ENCODE results near the gene ATP9A. TPM values are rescaled to one million over a fixed set of nuclear protein-coding genes. Genes with fewer than 3 reads are reported as not detected.

The ATP9A gene
- total RNA-seq, 1 experiment from 2014 or later = 16.8 TPM

DNA sequence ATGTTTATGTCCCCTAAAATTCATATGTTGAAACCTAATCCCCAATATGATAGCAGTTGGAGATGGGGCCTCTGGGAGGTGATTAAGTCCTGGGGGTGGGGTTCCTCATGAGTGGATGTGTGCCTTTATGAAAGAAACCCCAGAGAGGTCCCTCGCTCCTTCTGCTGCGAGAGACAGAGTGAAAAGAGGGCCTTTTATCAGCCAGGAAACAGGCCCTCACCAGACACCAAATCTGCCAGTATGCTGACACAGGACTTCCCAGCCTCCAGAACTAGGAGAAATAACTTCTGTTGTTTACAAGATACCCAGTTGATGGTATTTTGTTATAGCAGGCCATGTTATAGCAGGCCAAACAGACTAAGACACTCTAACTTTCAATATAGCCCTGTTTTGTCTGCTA is 124.8 kb downstream of the ATP9A start (continued):
- TF ChIP-seq FOSL1 (IDR thresholded peaks at IDR 0.05; ENCODE audit: low read depth) (no peak), SRF (IDR thresholded peaks at IDR 0.05; ENCODE audit: low read depth) (no peak), POLR2AphosphoS5 (IDR thresholded peaks at IDR 0.05; ENCODE audit: low read depth, low read length) (no peak), YY1 (IDR thresholded peaks at IDR 0.05; ENCODE audit: extremely low read depth, insufficient replicate concordance, low read depth, low read length) (no peak), EGR1 (IDR thresholded peaks at IDR 0.05; ENCODE audit: low read depth) (no peak), POLR2A (IDR thresholded peaks at IDR 0.05; ENCODE audit: borderline replicate concordance, extremely low read depth, insufficient read depth, insufficient read length) (no peak), ELF1 (IDR thresholded peaks at IDR 0.05; ENCODE audit: borderline replicate concordance, low read depth) (no peak), ZNF274 (IDR thresholded peaks at IDR 0.05; ENCODE audit: low read depth, low read length) (no peak)

DNA sequence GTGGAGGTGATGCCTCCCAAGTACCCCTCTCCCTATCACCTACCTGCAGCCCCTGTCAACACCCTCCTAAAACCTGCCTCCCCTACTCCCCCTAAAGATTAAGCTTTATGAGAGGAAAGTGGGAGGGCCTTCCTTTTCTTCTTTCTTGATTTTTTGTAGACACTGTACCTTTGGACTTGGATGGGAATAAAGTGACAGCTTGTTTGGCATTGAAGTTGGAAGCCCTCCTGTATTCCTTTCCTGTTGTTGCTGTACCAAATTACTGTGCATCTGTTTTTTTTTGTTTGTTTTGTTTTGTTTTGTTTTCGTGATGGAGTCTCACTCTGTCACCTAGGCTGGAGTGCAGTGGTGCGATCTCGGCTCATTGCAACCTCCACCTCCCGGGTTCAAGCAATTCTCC is 126.3 kb downstream of the ATP9A start:
- Histone ChIP-seq H4K20me1 (ENCODE audit: insufficient read depth) (no peaks in the 10 kb centered on the region), H3K4me2 (ENCODE audit: low read length) (no peak overlapping the region), H3K27me3 (ENCODE audit: insufficient read depth, low read length) (no peaks in the 10 kb centered on the region), H3K79me2 (ENCODE audit: insufficient read depth, low read length) (no peaks in the 10 kb centered on the region), H3K4me1 (ENCODE audit: control insufficient read depth in 1 of 2, insufficient read depth in 2 of 2, low read length in 2 of 2) (peaks cover 3 to 28% of the 10 kb centered on the region in 2 experiments; a peak in 3 of 4 replicates), H3K27ac (ENCODE audit: low read depth, low read length) (no peak overlapping the region), H3K9me3 (ENCODE audit: control insufficient read depth in 1 of 2, insufficient read depth in 1 of 2, low read depth in 1 of 2, low read length in 2 of 2) (no peaks in the 10 kb centered on the region), H3K36me3 (ENCODE audit: control insufficient read depth in 1 of 2, insufficient read depth in 2 of 2, low read length in 2 of 2) (no peaks in the 10 kb centered on the region), H3K4me3 (replicated peaks in 1 of 2; ENCODE audit: low read depth in 1 of 2, low read length in 2 of 2) (no peak overlapping the region), H2AFZ (ENCODE audit: low read depth, low read length, poor library complexity, severe bottlenecking) (no peak overlapping the region), H3K9me2 (ENCODE audit: insufficient read depth) (no peaks in the 10 kb centered on the region), H3K9ac (ENCODE audit: low read length) (no peak overlapping the region)
- ChIA-PET POLR2A (interaction anchor here (0.5 kb wide), 1 partner anchor 60 kb away, joined by 3 read pairs; no protein-coding TSS in a partner anchor), CTCF (interaction anchor here (1.3 to 2.0 kb wide), 2 partner anchors 442 to 487 kb away, joined by 3 to 6 read pairs; no protein-coding TSS in a partner anchor), RAD21 (ENCODE audit: low non-redundant PET in 1 of 2, low total read pairs in 2 of 2, uncharacterized antibody in 2 of 2, unreplicated experiment in 2 of 2) (interaction anchor here in 1 of 2 experiments (0.7 kb wide), 1 partner anchor 303 kb away, joined by 3 read pairs; no protein-coding TSS in a partner anchor)
- no peak for DNase-seq (ENCODE audit: low read depth, low spot score)
- TF ChIP-seq ELF1 (IDR thresholded peaks at IDR 0.05; ENCODE audit: borderline replicate concordance, low read depth) = no peak
- BruUV-seq (replicated peaks) = no TSS peak
- intact Hi-C loops (cut with micrococcal nuclease) = no loop called here
- no peak for ATAC-seq

DNA sequence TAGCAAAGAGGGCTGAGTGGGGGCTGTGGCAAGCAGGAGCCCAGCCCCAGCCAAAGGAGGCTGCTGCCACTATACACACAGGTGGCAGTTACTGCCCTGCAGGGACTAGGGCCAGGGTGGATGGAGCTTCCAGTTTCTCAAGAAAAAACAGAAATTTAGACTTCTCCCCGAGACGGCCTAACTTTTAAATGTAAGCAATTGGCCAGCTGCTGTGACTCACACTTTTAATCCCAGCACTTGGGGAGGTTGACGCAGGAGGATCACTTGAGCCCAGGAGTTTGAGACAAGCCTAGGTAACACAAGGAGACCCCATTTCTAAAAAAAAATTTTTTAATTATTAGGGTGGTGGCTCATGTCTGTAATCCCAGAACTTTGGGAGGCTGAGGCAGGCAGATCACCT is 127.4 kb downstream of the ATP9A start:
- no peaks in the 10 kb centered on the region for H3K27me3 ChIP-seq (ENCODE audit: insufficient read depth, low read length)
- no peaks in the 10 kb centered on the region for H3K9me2 ChIP-seq (ENCODE audit: insufficient read depth)
- no peak overlapping the region for H3K27ac ChIP-seq (ENCODE audit: low read depth, low read length)
- no peak overlapping the region for H3K4me2 ChIP-seq (ENCODE audit: low read length)
- no peaks in the 10 kb centered on the region for H3K79me2 ChIP-seq (ENCODE audit: insufficient read depth, low read length)
- no peak for DNase-seq (ENCODE audit: low read depth, low spot score)
- H3K4me3 ChIP-seq (replicated peaks in 1 of 2; ENCODE audit: low read depth in 1 of 2, low read length in 2 of 2) = no peak overlapping the region
- H3K36me3 ChIP-seq (ENCODE audit: control insufficient read depth in 1 of 2, insufficient read depth in 2 of 2, low read length in 2 of 2) = no peaks in the 10 kb centered on the region
- no peak for ATAC-seq
- H3K9me3 ChIP-seq (ENCODE audit: control insufficient read depth in 1 of 2, insufficient read depth in 1 of 2, low read depth in 1 of 2, low read length in 2 of 2) = no peaks in the 10 kb centered on the region
- no peak for TF ChIP-seq EGR1 (IDR thresholded peaks at IDR 0.05; ENCODE audit: low read depth)
- TF ChIP-seq POLR2A (IDR thresholded peaks at IDR 0.05; ENCODE audit: borderline replicate concordance, extremely low read depth, insufficient read depth, insufficient read length) = no peak
- TF ChIP-seq JUND (IDR thresholded peaks at IDR 0.05) = no peak
- no peak for TF ChIP-seq RAD21 (IDR thresholded peaks at IDR 0.05; ENCODE audit: low read depth)
- TF ChIP-seq, protein P1, sequence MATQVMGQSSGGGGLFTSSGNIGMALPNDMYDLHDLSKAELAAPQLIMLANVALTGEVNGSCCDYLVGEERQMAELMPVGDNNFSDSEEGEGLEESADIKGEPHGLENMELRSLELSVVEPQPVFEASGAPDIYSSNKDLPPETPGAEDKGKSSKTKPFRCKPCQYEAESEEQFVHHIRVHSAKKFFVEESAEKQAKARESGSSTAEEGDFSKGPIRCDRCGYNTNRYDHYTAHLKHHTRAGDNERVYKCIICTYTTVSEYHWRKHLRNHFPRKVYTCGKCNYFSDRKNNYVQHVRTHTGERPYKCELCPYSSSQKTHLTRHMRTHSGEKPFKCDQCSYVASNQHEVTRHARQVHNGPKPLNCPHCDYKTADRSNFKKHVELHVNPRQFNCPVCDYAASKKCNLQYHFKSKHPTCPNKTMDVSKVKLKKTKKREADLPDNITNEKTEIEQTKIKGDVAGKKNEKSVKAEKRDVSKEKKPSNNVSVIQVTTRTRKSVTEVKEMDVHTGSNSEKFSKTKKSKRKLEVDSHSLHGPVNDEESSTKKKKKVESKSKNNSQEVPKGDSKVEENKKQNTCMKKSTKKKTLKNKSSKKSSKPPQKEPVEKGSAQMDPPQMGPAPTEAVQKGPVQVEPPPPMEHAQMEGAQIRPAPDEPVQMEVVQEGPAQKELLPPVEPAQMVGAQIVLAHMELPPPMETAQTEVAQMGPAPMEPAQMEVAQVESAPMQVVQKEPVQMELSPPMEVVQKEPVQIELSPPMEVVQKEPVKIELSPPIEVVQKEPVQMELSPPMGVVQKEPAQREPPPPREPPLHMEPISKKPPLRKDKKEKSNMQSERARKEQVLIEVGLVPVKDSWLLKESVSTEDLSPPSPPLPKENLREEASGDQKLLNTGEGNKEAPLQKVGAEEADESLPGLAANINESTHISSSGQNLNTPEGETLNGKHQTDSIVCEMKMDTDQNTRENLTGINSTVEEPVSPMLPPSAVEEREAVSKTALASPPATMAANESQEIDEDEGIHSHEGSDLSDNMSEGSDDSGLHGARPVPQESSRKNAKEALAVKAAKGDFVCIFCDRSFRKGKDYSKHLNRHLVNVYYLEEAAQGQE (IDR thresholded peaks at IDR 0.05; ENCODE audit: low read depth) = no peak
- TF ChIP-seq SIN3A (IDR thresholded peaks at IDR 0.05; ENCODE audit: low read depth) = no peak
- TF ChIP-seq YY1 (IDR thresholded peaks at IDR 0.05; ENCODE audit: extremely low read depth, insufficient replicate concordance, low read depth, low read length) = no peak
- no peak for TF ChIP-seq ZNF274 (IDR thresholded peaks at IDR 0.05; ENCODE audit: low read depth, low read length)
- no peak for TF ChIP-seq TCF7L2 (IDR thresholded peaks at IDR 0.05; ENCODE audit: borderline replicate concordance, extremely low read depth, insufficient read depth, insufficient read length)
- no peaks in the 10 kb centered on the region for H4K20me1 ChIP-seq (ENCODE audit: insufficient read depth)
- peaks cover 8 to 38% of the 10 kb centered on the region in 2 experiments; a peak in 3 of 4 replicates for H3K4me1 ChIP-seq (ENCODE audit: control insufficient read depth in 1 of 2, insufficient read depth in 2 of 2, low read length in 2 of 2)
- BruUV-seq (replicated peaks) = no TSS peak
- ChIA-PET POLR2A (no interaction called here), RAD21 (ENCODE audit: low non-redundant PET in 1 of 2, low total read pairs in 2 of 2, uncharacterized antibody in 2 of 2, unreplicated experiment in 2 of 2) (no interaction called here), CTCF (interaction anchor here (1.3 to 1.9 kb wide), 3 partner anchors 60 to 488 kb away, joined by 3 to 6 read pairs (median 6); no protein-coding TSS in a partner anchor)
- no peak overlapping the region for H2AFZ ChIP-seq (ENCODE audit: low read depth, low read length, poor library complexity, severe bottlenecking)
- intact Hi-C loops (cut with micrococcal nuclease) = no loop called here
- H3K9ac ChIP-seq (ENCODE audit: low read length) = no peak overlapping the region

Measured in HCT116 (cell line).